Loucy (cell line): ENCODE data around the gene CPA4.

Experiments used
- H2AFZ ChIP-seq: fragments of 200-600 bp; sonication (generic); 2 replicates; pipeline ENCODE4 v1.6.0; 2016; ENCODE audit warnings: antibody characterized with exemption, mild to moderate bottlenecking, low read length, moderate library complexity
- H3F3A ChIP-seq: fragments of 200-600 bp; 2 replicates; pipeline ENCODE4 v1.6.0; 2016; ENCODE audit warnings: antibody characterized with exemption, low read depth, mild to moderate bottlenecking
- H3K27me3 ChIP-seq: fragments of 200-600 bp; sonication (generic); 2 replicates; pipeline ENCODE4 v1.6.1; 2014; ENCODE audit warnings: low read length, mild to moderate bottlenecking; ENCODE audit not compliant: insufficient read depth, poor library complexity, severe bottlenecking
- H3K36me3 ChIP-seq: fragments of 200-600 bp; sonication (generic); 2 replicates; pipeline ENCODE4 v1.6.1; 2016; ENCODE audit warnings: low read length; ENCODE audit not compliant: insufficient read depth
- H3K4me1 ChIP-seq: fragments of 200-600 bp; sonication (generic); 2 replicates; pipeline ENCODE4 v1.5.1; 2014; ENCODE audit warnings: low read length, mild to moderate bottlenecking; ENCODE audit not compliant: insufficient read depth, poor library complexity, severe bottlenecking
- H3K4me2 ChIP-seq: fragments of 200-600 bp; sonication (generic); 2 replicates; pipeline ENCODE4 v1.6.0; 2014; ENCODE audit warnings: antibody characterized with exemption, low read length, low read depth, mild to moderate bottlenecking; ENCODE audit not compliant: poor library complexity, severe bottlenecking
- H3K4me3 ChIP-seq: fragments of 200-600 bp; sonication (generic); 2 replicates; pipeline ENCODE4 v1.5.1; 2014; ENCODE audit warnings: low read length, mild to moderate bottlenecking, mixed read lengths; ENCODE audit not compliant: poor library complexity, severe bottlenecking
- H3K79me2 ChIP-seq: fragments of 200-600 bp; sonication (generic); 2 replicates; pipeline ENCODE4 v1.6.1; 2014; ENCODE audit warnings: low read length; ENCODE audit not compliant: insufficient read depth
- H3K9ac ChIP-seq: fragments of 200-600 bp; sonication (generic); 2 replicates; pipeline ENCODE4 v1.6.0; 2014; ENCODE audit warnings: mild to moderate bottlenecking, low read depth, low read length, moderate library complexity; ENCODE audit not compliant: poor library complexity, severe bottlenecking
- H3K9me2 ChIP-seq: fragments of 200-600 bp; sonication (generic); replicated peaks from 2 replicates; pipeline ENCODE4 v1.6.1; 2016; ENCODE audit warnings: low read depth, low read length, mixed read lengths
- H3K9me3 ChIP-seq: fragments of 200-600 bp; sonication (generic); 2 replicates; pipeline ENCODE4 v1.6.1; 2014; ENCODE audit warnings: mild to moderate bottlenecking, antibody characterized with exemption, low read length, low read depth; ENCODE audit not compliant: insufficient read depth
- H4K20me1 ChIP-seq: fragments of 200-600 bp; sonication (generic); 2 replicates; pipeline ENCODE4 v1.6.0; 2014; ENCODE audit warnings: antibody characterized with exemption, low read length, mild to moderate bottlenecking; ENCODE audit not compliant: insufficient read depth, poor library complexity, severe bottlenecking
- EZH2phosphoT487 ChIP-seq: fragments of 200-600 bp; IDR thresholded peaks from 2 replicates; pipeline ENCODE4 v1.6.1; 2018; ENCODE audit warnings: antibody characterized with exemption, mild to moderate bottlenecking, moderate library complexity, borderline replicate concordance
- TF ChIP-seq, protein P1 (sequence below): fragments of 200-600 bp; sonication (generic); conservative IDR thresholded peaks from 2 replicates; pipeline ENCODE4 v1.5.1; 2014; ENCODE audit warnings: mild to moderate bottlenecking, antibody characterized with exemption, low read length

CPA4 gene

DNA sequence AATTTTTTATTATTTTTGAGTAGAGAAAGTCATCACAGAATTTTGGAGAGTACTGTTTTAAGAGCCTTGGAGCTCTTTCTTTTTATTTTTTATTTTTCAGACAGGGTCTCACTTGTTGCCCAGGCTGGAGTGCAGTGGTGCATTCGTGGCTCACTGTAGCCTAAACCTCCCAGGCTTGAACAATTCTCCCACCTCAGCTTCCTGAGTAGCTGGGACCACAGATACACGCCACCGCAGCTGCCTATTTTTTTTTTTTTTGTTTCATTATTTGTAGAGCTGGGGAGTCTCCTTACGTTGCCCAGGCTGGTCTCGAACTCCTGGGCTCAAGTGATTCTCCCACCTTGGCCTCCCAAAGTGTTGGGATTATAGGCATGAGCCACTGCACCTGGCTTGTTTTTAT is 10.6 kb downstream of the CPA4 start:
- Histone ChIP-seq H3K27me3 (no peaks in the 10 kb centered on the region), H3K9me3 (no peaks in the 10 kb centered on the region), H3K4me3 (no peak overlapping the region), H3K9ac (no peak overlapping the region), H3K4me1 (no peaks in the 10 kb centered on the region), H3F3A (no peaks in the 10 kb centered on the region), H2AFZ (no peak overlapping the region), H3K4me2 (no peak overlapping the region), H3K79me2 (no peaks in the 10 kb centered on the region), H3K36me3 (no peaks in the 10 kb centered on the region), H3K9me2 (no peaks in the 10 kb centered on the region), H4K20me1 (no peaks in the 10 kb centered on the region)
- no peak for TF ChIP-seq EZH2phosphoT487
- TF ChIP-seq, protein P1, sequence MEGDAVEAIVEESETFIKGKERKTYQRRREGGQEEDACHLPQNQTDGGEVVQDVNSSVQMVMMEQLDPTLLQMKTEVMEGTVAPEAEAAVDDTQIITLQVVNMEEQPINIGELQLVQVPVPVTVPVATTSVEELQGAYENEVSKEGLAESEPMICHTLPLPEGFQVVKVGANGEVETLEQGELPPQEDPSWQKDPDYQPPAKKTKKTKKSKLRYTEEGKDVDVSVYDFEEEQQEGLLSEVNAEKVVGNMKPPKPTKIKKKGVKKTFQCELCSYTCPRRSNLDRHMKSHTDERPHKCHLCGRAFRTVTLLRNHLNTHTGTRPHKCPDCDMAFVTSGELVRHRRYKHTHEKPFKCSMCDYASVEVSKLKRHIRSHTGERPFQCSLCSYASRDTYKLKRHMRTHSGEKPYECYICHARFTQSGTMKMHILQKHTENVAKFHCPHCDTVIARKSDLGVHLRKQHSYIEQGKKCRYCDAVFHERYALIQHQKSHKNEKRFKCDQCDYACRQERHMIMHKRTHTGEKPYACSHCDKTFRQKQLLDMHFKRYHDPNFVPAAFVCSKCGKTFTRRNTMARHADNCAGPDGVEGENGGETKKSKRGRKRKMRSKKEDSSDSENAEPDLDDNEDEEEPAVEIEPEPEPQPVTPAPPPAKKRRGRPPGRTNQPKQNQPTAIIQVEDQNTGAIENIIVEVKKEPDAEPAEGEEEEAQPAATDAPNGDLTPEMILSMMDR, result no peak

DNA sequence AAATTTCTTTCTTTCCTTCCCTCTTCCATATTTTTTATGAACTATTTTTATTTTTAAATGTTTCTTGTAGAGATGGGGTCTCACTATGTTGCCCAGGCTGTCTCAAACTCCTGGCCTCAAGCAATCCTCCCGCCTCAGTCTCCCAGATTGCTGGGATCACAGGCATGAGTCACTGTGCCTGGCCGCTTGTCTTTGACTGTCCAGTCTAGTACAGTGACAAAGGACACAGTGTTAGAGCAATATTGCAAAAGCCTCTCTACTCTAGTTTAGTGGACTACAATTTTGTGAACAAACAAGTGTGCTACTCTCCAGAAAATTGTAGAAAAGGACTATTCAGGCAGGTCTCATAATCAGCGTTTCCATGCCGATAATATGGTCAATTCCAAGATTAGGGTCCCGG is 11.0 kb downstream of the CPA4 start:
- no peak overlapping the region for H2AFZ ChIP-seq
- H3K79me2 ChIP-seq, result no peaks in the 10 kb centered on the region
- H3K27me3 ChIP-seq, result no peaks in the 10 kb centered on the region
- no peaks in the 10 kb centered on the region for H3K36me3 ChIP-seq
- no peaks in the 10 kb centered on the region for H3K9me2 ChIP-seq
- H3K4me1 ChIP-seq, result no peaks in the 10 kb centered on the region
- no peak for TF ChIP-seq EZH2phosphoT487
- TF ChIP-seq, protein P1, result no peak
- no peaks in the 10 kb centered on the region for H3K9me3 ChIP-seq
- no peak overlapping the region for H3K4me3 ChIP-seq
- H4K20me1 ChIP-seq, result no peaks in the 10 kb centered on the region
- no peaks in the 10 kb centered on the region for H3F3A ChIP-seq
- H3K9ac ChIP-seq, result no peak overlapping the region
- H3K4me2 ChIP-seq, result no peak overlapping the region

DNA sequence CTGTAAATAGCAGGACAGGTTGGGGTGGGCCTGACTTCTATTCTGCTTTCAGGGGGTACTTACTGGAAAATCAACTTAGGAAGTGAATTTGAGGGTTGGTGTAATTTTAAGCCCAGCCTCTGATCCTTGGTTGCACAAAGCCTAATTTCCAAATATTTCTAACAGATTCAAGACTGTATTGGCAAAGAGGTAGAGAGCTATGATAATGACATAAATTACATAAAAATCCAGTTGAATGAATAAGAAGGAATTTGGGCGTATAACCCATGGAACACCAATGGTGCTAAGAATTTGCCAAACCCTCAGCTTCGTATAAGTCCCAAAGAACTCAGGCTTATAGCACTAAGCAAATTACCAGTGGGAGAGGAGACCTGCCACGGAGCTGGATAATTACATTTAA is 11.9 kb downstream of the CPA4 start:
- TF ChIP-seq, protein P1, result no peak
- TF ChIP-seq EZH2phosphoT487, result no peak
- Histone ChIP-seq H3K4me3 (no peak overlapping the region), H3K27me3 (no peaks in the 10 kb centered on the region), H4K20me1 (no peaks in the 10 kb centered on the region), H3K79me2 (no peaks in the 10 kb centered on the region), H2AFZ (no peak overlapping the region), H3K9me3 (no peaks in the 10 kb centered on the region), H3K4me2 (no peak overlapping the region), H3K9me2 (no peaks in the 10 kb centered on the region), H3K4me1 (no peaks in the 10 kb centered on the region), H3F3A (no peaks in the 10 kb centered on the region), H3K9ac (no peak overlapping the region), H3K36me3 (no peaks in the 10 kb centered on the region)
